ENCODE results near the gene OR10H4.

Gene OR10H4

DNA sequence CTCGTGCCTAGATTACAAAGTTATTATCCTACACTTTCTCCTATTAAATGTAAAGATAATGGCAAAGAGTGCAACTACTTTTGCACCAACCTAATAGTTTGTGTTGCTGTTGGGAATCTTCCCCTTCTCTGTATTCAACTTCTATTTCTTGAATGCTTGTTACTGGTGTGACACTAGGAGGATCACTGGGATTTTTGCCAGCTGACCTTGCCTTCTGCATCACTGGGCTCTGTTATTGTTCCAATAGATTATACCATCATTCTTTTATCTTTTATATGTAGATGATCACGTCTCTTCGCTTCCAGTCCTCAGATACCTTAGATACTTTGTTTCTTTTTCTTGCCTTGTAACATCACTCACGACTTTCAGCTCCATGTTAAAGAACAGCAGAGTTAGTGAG, 3.5 kb upstream of the OR10H4 start:
- TF ChIP-seq ESRRG (CRISPR knock-in tag; IDR thresholded peaks at IDR 0.05) (no peak), SNAI2 (CRISPR knock-in tag; IDR thresholded peaks at IDR 0.05) (no peak), ZC3H10 (CRISPR knock-in tag; IDR thresholded peaks at IDR 0.05) (no peak), ZFP30 (CRISPR knock-in tag; IDR thresholded peaks at IDR 0.05) (no peak), ISL1 (CRISPR knock-in tag; IDR thresholded peaks at IDR 0.05) (no peak), ARNTL (CRISPR knock-in tag; IDR thresholded peaks at IDR 0.05; ENCODE audit: borderline replicate concordance, low read depth) (no peak), CSDC2 (CRISPR knock-in tag; IDR thresholded peaks at IDR 0.05) (no peak), ZNF70 (CRISPR knock-in tag; IDR thresholded peaks at IDR 0.05) (no peak), TCF4 (CRISPR knock-in tag; IDR thresholded peaks at IDR 0.05; ENCODE audit: borderline replicate concordance) (no peak), ZNF8 (CRISPR knock-in tag; IDR thresholded peaks at IDR 0.05) (no peak), BACH2 (CRISPR knock-in tag; IDR thresholded peaks at IDR 0.05; ENCODE audit: borderline replicate concordance) (no peak), TOX (CRISPR knock-in tag; IDR thresholded peaks at IDR 0.05; ENCODE audit: borderline replicate concordance) (no peak), GLIS3 (CRISPR knock-in tag; IDR thresholded peaks at IDR 0.05) (no peak), RARB (CRISPR knock-in tag; IDR thresholded peaks at IDR 0.05) (no peak)
- TF ChIP-seq, protein P1, sequence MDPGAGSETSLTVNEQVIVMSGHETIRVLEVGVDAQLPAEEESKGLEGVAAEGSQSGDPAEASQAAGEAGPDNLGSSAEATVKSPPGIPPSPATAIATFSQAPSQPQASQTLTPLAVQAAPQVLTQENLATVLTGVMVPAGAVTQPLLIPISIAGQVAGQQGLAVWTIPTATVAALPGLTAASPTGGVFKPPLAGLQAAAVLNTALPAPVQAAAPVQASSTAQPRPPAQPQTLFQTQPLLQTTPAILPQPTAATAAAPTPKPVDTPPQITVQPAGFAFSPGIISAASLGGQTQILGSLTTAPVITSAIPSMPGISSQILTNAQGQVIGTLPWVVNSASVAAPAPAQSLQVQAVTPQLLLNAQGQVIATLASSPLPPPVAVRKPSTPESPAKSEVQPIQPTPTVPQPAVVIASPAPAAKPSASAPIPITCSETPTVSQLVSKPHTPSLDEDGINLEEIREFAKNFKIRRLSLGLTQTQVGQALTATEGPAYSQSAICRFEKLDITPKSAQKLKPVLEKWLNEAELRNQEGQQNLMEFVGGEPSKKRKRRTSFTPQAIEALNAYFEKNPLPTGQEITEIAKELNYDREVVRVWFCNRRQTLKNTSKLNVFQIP (CRISPR knock-in tag; IDR thresholded peaks at IDR 0.05; ENCODE audit: borderline replicate concordance, low read depth), result no peak
- TF ChIP-seq, protein P2, sequence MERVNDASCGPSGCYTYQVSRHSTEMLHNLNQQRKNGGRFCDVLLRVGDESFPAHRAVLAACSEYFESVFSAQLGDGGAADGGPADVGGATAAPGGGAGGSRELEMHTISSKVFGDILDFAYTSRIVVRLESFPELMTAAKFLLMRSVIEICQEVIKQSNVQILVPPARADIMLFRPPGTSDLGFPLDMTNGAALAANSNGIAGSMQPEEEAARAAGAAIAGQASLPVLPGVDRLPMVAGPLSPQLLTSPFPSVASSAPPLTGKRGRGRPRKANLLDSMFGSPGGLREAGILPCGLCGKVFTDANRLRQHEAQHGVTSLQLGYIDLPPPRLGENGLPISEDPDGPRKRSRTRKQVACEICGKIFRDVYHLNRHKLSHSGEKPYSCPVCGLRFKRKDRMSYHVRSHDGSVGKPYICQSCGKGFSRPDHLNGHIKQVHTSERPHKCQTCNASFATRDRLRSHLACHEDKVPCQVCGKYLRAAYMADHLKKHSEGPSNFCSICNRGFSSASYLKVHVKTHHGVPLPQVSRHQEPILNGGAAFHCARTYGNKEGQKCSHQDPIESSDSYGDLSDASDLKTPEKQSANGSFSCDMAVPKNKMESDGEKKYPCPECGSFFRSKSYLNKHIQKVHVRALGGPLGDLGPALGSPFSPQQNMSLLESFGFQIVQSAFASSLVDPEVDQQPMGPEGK (CRISPR knock-in tag; IDR thresholded peaks at IDR 0.05; ENCODE audit: borderline replicate concordance), result no peak
- TF ChIP-seq, protein P3, sequence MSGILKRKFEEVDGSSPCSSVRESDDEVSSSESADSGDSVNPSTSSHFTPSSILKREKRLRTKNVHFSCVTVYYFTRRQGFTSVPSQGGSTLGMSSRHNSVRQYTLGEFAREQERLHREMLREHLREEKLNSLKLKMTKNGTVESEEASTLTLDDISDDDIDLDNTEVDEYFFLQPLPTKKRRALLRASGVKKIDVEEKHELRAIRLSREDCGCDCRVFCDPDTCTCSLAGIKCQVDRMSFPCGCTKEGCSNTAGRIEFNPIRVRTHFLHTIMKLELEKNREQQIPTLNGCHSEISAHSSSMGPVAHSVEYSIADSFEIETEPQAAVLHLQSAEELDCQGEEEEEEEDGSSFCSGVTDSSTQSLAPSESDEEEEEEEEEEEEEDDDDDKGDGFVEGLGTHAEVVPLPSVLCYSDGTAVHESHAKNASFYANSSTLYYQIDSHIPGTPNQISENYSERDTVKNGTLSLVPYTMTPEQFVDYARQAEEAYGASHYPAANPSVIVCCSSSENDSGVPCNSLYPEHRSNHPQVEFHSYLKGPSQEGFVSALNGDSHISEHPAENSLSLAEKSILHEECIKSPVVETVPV (CRISPR knock-in tag; IDR thresholded peaks at IDR 0.05), result no peak
- TF ChIP-seq, protein P4, sequence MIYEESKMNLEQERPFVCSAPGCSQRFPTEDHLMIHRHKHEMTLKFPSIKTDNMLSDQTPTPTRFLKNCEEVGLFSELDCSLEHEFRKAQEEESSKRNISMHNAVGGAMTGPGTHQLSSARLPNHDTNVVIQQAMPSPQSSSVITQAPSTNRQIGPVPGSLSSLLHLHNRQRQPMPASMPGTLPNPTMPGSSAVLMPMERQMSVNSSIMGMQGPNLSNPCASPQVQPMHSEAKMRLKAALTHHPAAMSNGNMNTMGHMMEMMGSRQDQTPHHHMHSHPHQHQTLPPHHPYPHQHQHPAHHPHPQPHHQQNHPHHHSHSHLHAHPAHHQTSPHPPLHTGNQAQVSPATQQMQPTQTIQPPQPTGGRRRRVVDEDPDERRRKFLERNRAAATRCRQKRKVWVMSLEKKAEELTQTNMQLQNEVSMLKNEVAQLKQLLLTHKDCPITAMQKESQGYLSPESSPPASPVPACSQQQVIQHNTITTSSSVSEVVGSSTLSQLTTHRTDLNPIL (CRISPR knock-in tag; IDR thresholded peaks at IDR 0.05; ENCODE audit: low read depth), result no peak
- TF ChIP-seq, protein P5, sequence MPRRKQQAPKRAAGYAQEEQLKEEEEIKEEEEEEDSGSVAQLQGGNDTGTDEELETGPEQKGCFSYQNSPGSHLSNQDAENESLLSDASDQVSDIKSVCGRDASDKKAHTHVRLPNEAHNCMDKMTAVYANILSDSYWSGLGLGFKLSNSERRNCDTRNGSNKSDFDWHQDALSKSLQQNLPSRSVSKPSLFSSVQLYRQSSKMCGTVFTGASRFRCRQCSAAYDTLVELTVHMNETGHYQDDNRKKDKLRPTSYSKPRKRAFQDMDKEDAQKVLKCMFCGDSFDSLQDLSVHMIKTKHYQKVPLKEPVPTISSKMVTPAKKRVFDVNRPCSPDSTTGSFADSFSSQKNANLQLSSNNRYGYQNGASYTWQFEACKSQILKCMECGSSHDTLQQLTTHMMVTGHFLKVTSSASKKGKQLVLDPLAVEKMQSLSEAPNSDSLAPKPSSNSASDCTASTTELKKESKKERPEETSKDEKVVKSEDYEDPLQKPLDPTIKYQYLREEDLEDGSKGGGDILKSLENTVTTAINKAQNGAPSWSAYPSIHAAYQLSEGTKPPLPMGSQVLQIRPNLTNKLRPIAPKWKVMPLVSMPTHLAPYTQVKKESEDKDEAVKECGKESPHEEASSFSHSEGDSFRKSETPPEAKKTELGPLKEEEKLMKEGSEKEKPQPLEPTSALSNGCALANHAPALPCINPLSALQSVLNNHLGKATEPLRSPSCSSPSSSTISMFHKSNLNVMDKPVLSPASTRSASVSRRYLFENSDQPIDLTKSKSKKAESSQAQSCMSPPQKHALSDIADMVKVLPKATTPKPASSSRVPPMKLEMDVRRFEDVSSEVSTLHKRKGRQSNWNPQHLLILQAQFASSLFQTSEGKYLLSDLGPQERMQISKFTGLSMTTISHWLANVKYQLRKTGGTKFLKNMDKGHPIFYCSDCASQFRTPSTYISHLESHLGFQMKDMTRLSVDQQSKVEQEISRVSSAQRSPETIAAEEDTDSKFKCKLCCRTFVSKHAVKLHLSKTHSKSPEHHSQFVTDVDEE (CRISPR knock-in tag; IDR thresholded peaks at IDR 0.05), result no peak

DNA sequence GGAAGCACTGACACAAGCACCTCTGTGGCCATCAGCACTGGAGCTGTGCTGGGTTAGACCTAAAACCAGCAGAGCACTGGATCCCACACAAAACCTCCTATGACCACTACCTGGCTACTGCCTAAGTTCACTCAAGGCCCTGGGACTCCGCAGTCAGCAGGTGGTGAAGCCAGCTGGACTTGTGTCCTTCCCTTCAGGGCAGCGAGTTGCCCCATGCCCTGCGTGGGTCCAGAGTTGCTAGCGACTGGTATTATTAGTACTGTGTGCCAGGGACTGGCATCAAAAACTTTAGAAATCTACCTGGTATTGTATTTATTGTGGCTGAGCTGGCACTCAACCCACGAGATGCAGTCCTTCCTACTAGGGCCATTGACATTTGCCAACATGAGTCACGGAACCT, 6.0 kb downstream of the OR10H4 start:
- TF ChIP-seq ZNF70 (CRISPR knock-in tag; IDR thresholded peaks at IDR 0.05) (no peak), SNAI2 (CRISPR knock-in tag; IDR thresholded peaks at IDR 0.05) (no peak), ZNF565 (CRISPR knock-in tag; conservative IDR thresholded peaks at IDR 0.05; ENCODE audit: low read depth) (no peak), BACH2 (CRISPR knock-in tag; IDR thresholded peaks at IDR 0.05; ENCODE audit: borderline replicate concordance) (no peak), ZFP30 (CRISPR knock-in tag; IDR thresholded peaks at IDR 0.05) (no peak), ARNTL (CRISPR knock-in tag; IDR thresholded peaks at IDR 0.05; ENCODE audit: borderline replicate concordance, low read depth) (no peak), ESRRG (CRISPR knock-in tag; IDR thresholded peaks at IDR 0.05) (no peak), TOX (CRISPR knock-in tag; IDR thresholded peaks at IDR 0.05; ENCODE audit: borderline replicate concordance) (no peak), OSR1 (CRISPR knock-in tag; IDR thresholded peaks at IDR 0.05) (no peak)
- TF ChIP-seq, protein P1 (CRISPR knock-in tag; IDR thresholded peaks at IDR 0.05; ENCODE audit: borderline replicate concordance, low read depth), result no peak
- TF ChIP-seq, protein P2 (CRISPR knock-in tag; IDR thresholded peaks at IDR 0.05; ENCODE audit: borderline replicate concordance), result no peak
- TF ChIP-seq, protein P3 (CRISPR knock-in tag; IDR thresholded peaks at IDR 0.05), result no peak
- no peak for ATAC-seq

More for the DNA sequence above, 3.5 kb upstream of the OR10H4 start:
- no peak for ATAC-seq
